Gastrocnemius medialis (tissue), 4 donors: Measurements from ENCODE around the gene GALNS. TPM values are rescaled to one million over a fixed set of nuclear protein-coding genes. Genes with fewer than 3 reads are reported as not detected.
A peak's percentile ranks its signal among the peaks of the same experiment; 100 is the strongest.

ENCODE experiments used
- ATAC-seq, 2 donors: fragments of 150-250 bp; one replicate each; pipeline ENCODE4 v1.9.1; 2016
- DNase-seq, 2 donors: peaks; one replicate each; pipeline ENCODE4 v3.0.0-alpha.2; 2019
- H3K27ac ChIP-seq, 4 donors: fragments of 200-600 bp; sonication (generic); 1 replicate in 1 of 4; 2 replicates in 3 of 4; pipeline ENCODE4 v1.5.1; 2016 to 2018; ENCODE audit warnings: mild to moderate bottlenecking in 2 of 4, moderate library complexity in 1 of 4
- H3K27me3 ChIP-seq, 3 donors: fragments of 200-600 bp; sonication (generic) in 2 of 3; 1 replicate in 1 of 3; 2 replicates in 2 of 3; pipeline versions ENCODE4 v1.5.1 to v1.6.0; 2016 to 2019; ENCODE audit warnings: mild to moderate bottlenecking in 1 of 3, moderate library complexity in 1 of 3
- H3K36me3 ChIP-seq, 2 donors: fragments of 200-600 bp; sonication (generic) in 1 of 2; one replicate each; pipeline ENCODE4 v1.5.1; 2017 to 2018
- H3K4me1 ChIP-seq, 2 donors: fragments of 200-600 bp; sonication (generic) in 1 of 2; one replicate each; pipeline ENCODE4 v1.5.1; 2016 to 2017; ENCODE audit warnings: mild to moderate bottlenecking in 2 of 2
- H3K4me3 ChIP-seq, 4 donors: fragments of 200-600 bp; sonication (generic) in 3 of 4; 1 replicate in 1 of 4; 2 replicates in 3 of 4; pipeline ENCODE4 v1.5.1; 2016 to 2019; ENCODE audit warnings: mild to moderate bottlenecking in 2 of 4
- H3K9me3 ChIP-seq, 3 donors: fragments of 200-600 bp; sonication (generic) in 2 of 3; 1 replicate in 1 of 3; 2 replicates in 2 of 3; pipeline ENCODE4 v1.5.1; 2016 to 2019
- CTCF ChIP-seq, 5 experiments: fragments of 450-650 bp in 3 of 5; fragments of 200-600 bp in 2 of 5; sonication (generic) in 2 of 5; IDR thresholded peaks in 4 of 5; conservative IDR thresholded peaks in 1 of 5; 1 replicate in 4 of 5; 2 replicates in 1 of 5; pipeline ENCODE4 v1.5.1; 2016 to 2019; ENCODE audit warnings: antibody characterized with exemption in 5 of 5, mild to moderate bottlenecking in 3 of 5, moderate library complexity in 3 of 5
- POLR2A ChIP-seq, 2 donors: fragments of 450-650 bp; IDR thresholded peaks; one replicate each; pipeline ENCODE4 v1.6.1; 2017; ENCODE audit warnings: antibody characterized with exemption in 2 of 2, mild to moderate bottlenecking in 2 of 2, moderate library complexity in 2 of 2
- in situ Hi-C, 4 donors: fragments of 200-750 bp; cut with MboI; loops; one replicate each; pipeline versions ENCODE4 v1.15.0 to v1.8.0; 2017; ENCODE audit warnings: low sequenced_read_pairs in 4 of 4
- intact Hi-C: fragments of 100-400 bp; cut with DNase I; formaldehyde crosslinking; loops from one replicate; pipeline ENCODE4 v1.15.1; 2023; ENCODE audit warnings: low total_unique reads
- total RNA-seq, 4 donors: library from RNA; depleted of rRNA; stranded (reverse); fragments of >200 nt; gene quantifications; one replicate each; pipeline versions ENCODE4 v1.1.0 to v1.2.3, GENCODE V29; 2016

Gene GALNS
- total RNA-seq, 4 donors from 2014 or later = 8.8 to 14.7 (median 10.0) TPM

GRCh38 chr16:88785106-88785924 is 71.4 kb downstream of the GALNS start, which contains the start of gene PIEZO1:
TSS of gene PIEZO1 (minus strand) at chr16:88785220. CDS start at chr16:88784964, 256 bp downstream.
- Histone ChIP-seq H3K4me3 (peak within 1 kb of the TSS; percentile 50 to 73 (median 65)), H3K9me3 (no peaks in the 10 kb centered on the region), H3K36me3 (no peaks in the 10 kb centered on the region), H3K27ac (peak within 1 kb of the TSS; percentile 66 to 74 (median 72)), H3K27me3 (peaks cover 10 to 14% (median 10%) of the 10 kb centered on the region in 3 donors), H3K4me1 (peaks cover under 1 to 7% of the 10 kb centered on the region in 2 donors)
- intact Hi-C loops (loop anchor here (1.0 kb wide), 1 partner anchor 41 kb away; no protein-coding TSS in a partner anchor), in situ Hi-C loops (no loop called here)
- ATAC-seq = peak; percentile 48 to 51
- DNase-seq = no peak
- peak; percentile 41 to 45 for TF ChIP-seq POLR2A (IDR thresholded peaks at IDR 0.05)
- TF ChIP-seq CTCF (IDR thresholded peaks at IDR 0.05 in 4 of 5, conservative IDR thresholded peaks at IDR 0.05 in 1 of 5) = peak; percentile 53 to 83 (median 71)

DNA sequence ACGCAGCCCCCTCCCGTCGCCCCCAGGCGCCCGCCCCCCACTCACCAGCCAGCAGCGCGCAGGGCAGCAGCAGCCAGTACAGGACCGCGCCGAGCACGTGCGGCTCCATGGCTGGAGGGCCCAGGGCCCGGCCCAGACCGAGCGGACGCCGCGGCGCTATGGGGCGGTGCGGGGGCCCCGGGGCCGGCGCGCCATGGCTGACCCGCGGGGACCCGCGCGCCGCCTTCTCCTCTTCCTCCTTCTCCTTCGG is 72.0 kb downstream of the GALNS start:
- peak overlapping the region; percentile 48 to 73 (median 58) for H3K4me3 ChIP-seq
- intact Hi-C loops = loop anchor here (1.0 kb wide), 1 partner anchor 40 kb away; no protein-coding TSS in a partner anchor
- H3K27me3 ChIP-seq = peaks cover 10 to 14% (median 10%) of the 10 kb centered on the region in 3 donors
- peak overlapping the region; percentile 66 to 74 (median 72) for H3K27ac ChIP-seq
- in situ Hi-C loops = no loop called here
- no peak for DNase-seq
- H3K9me3 ChIP-seq = no peaks in the 10 kb centered on the region
- no peaks in the 10 kb centered on the region for H3K36me3 ChIP-seq
- TF ChIP-seq CTCF (IDR thresholded peaks at IDR 0.05 in 4 of 5, conservative IDR thresholded peaks at IDR 0.05 in 1 of 5) = no peak
- peaks cover 6 to 12% of the 10 kb centered on the region in 2 donors for H3K4me1 ChIP-seq
- ATAC-seq = peak; percentile 40

DNA sequence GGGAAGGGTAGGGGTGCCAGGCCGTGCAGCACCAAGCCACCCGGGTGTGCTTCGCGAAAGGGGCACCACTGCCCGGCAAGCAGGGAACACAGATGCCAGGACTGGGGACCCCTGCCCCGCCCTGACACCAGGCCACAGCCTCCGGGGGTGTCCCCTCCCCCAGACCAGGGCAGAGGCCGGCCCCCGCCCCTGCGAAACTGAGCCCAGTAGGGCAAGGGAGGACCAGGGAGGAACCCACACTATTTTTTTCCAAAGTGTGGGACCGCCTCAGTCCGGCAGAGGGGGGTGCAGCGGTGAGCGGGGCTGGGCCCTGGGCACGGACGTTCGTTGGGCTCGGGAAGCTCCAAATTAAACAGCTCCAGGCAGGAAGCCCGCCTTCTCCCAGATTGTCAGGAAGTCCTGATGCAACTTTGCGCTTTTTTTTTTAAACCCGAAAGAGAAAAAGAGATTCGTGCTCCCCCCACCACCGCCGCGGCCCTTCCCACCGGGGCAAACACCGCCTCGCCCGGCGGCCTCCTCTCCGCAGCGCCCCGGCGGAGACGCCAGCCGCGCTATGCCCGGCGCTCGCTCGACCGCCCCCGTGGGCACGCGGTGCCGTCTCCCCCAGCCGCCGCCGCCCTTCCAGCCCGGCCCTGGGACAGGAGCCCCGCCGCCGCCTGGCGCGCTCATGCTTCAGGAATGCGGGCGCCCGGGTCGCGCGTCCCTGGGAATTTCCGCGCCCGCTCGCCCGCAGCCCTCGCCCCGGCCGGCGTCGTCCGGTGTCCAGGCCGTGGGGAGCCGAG is 72.5 kb downstream of the GALNS start:
- Histone ChIP-seq H3K4me1 (peaks cover 9 to 17% of the 10 kb centered on the region in 2 donors), H3K27me3 (peaks cover 5 to 14% (median 10%) of the 10 kb centered on the region in 3 donors), H3K9me3 (no peaks in the 10 kb centered on the region), H3K36me3 (no peaks in the 10 kb centered on the region), H3K4me3 (peak overlapping the region; percentile 48 to 73 (median 58)), H3K27ac (peak overlapping the region; percentile 66 to 74 (median 72))
- TF ChIP-seq POLR2A (IDR thresholded peaks at IDR 0.05) (no peak), CTCF (IDR thresholded peaks at IDR 0.05 in 4 of 5, conservative IDR thresholded peaks at IDR 0.05 in 1 of 5) (peak in 3 of 5 experiments; percentile 21 to 48 (median 32))
- intact Hi-C loops (no loop called here), in situ Hi-C loops (no loop called here)
- DNase-seq (no peak), ATAC-seq (peak; percentile 46 to 48)

GRCh38 chr16:88783391-88784073 is 73.2 kb downstream of the GALNS start:
- H3K4me1 ChIP-seq = peaks cover 9 to 18% of the 10 kb centered on the region in 2 donors
- peak; percentile 37 to 54 for ATAC-seq
- intact Hi-C loops = no loop called here

More at GRCh38 chr16:88783391-88784073, 73.2 kb downstream of the GALNS start:
- TF ChIP-seq POLR2A (IDR thresholded peaks at IDR 0.05) (no peak), CTCF (IDR thresholded peaks at IDR 0.05 in 4 of 5, conservative IDR thresholded peaks at IDR 0.05 in 1 of 5) (no peak)
- Histone ChIP-seq H3K4me3 (peak overlapping the region; percentile 48 to 73 (median 58)), H3K36me3 (no peaks in the 10 kb centered on the region), H3K27me3 (peaks cover 5 to 14% (median 10%) of the 10 kb centered on the region in 3 donors), H3K27ac (peak overlapping the region; percentile 66 to 74 (median 72)), H3K9me3 (no peaks in the 10 kb centered on the region)
- no peak for DNase-seq
- in situ Hi-C loops = no loop called here
